IMR-90 (cell line): Measurements from ENCODE around the gene RAB36.

Experiments
- BHLHE40 ChIP-seq: fragments of 150-350 bp; IDR thresholded peaks from 2 replicates; pipeline ENCODE4 v1.6.1; 2016; ENCODE audit warnings: mild to moderate bottlenecking, low read depth, low read length
- CEBPB ChIP-seq: IDR thresholded peaks from 2 replicates; pipeline ENCODE4 v1.6.1; 2012; ENCODE audit warnings: low read depth, low read length, improper control_type of control experiment
- CHD1 ChIP-seq: IDR thresholded peaks from 2 replicates; pipeline ENCODE4 v1.6.1; 2012; ENCODE audit warnings: low read depth, low read length, improper control_type of control experiment
- CTCF ChIP-seq: conservative IDR thresholded peaks from 2 replicates; pipeline ENCODE4 v1.5.1; 2012; ENCODE audit warnings: mild to moderate bottlenecking, low read depth, low read length, improper control_type of control experiment
- FOS ChIP-seq: fragments of 150-350 bp; IDR thresholded peaks from 2 replicates; pipeline ENCODE4 v1.6.1; 2016; ENCODE audit warnings: low read depth, low read length
- MAFK ChIP-seq: IDR thresholded peaks from 2 replicates; pipeline ENCODE4 v1.6.1; 2012; ENCODE audit warnings: low read depth, low read length, improper control_type of control experiment
- MAZ ChIP-seq: IDR thresholded peaks from 2 replicates; pipeline ENCODE4 v1.6.1; 2012; ENCODE audit warnings: low read depth, mild to moderate bottlenecking, low read length, improper control_type of control experiment, moderate library complexity, borderline replicate concordance
- MXI1 ChIP-seq: IDR thresholded peaks from 2 replicates; pipeline ENCODE4 v1.6.1; 2012; ENCODE audit warnings: low read depth, mild to moderate bottlenecking, low read length, moderate library complexity, borderline replicate concordance
- POLR2A ChIP-seq: IDR thresholded peaks from 2 replicates; pipeline ENCODE4 v1.6.1; 2012; ENCODE audit warnings: mild to moderate bottlenecking, low read depth, low read length
- RAD21 ChIP-seq: IDR thresholded peaks from 2 replicates; pipeline ENCODE4 v1.6.1; 2012; ENCODE audit warnings: low read length, improper control_type of control experiment
- RFX5 ChIP-seq: IDR thresholded peaks from 2 replicates; pipeline ENCODE4 v1.8.0; 2012; ENCODE audit warnings: low read depth, mild to moderate bottlenecking, low read length, moderate library complexity
- SMC3 ChIP-seq: fragments of 150-350 bp; IDR thresholded peaks from 2 replicates; pipeline ENCODE4 v1.6.1; 2016; ENCODE audit warnings: low read depth, mild to moderate bottlenecking, antibody characterized with exemption, low read length, moderate library complexity
- USF2 ChIP-seq: fragments of 150-350 bp; IDR thresholded peaks from 2 replicates; pipeline ENCODE4 v1.6.1; 2017; ENCODE audit warnings: mild to moderate bottlenecking, antibody characterized with exemption, low read length, low read depth
- TF ChIP-seq, protein P1 (sequence below): fragments of 150-350 bp; IDR thresholded peaks from 2 replicates; pipeline ENCODE4 v1.6.1; 2016; ENCODE audit warnings: low read depth, mild to moderate bottlenecking, low read length, moderate library complexity, borderline replicate concordance

DNA sequence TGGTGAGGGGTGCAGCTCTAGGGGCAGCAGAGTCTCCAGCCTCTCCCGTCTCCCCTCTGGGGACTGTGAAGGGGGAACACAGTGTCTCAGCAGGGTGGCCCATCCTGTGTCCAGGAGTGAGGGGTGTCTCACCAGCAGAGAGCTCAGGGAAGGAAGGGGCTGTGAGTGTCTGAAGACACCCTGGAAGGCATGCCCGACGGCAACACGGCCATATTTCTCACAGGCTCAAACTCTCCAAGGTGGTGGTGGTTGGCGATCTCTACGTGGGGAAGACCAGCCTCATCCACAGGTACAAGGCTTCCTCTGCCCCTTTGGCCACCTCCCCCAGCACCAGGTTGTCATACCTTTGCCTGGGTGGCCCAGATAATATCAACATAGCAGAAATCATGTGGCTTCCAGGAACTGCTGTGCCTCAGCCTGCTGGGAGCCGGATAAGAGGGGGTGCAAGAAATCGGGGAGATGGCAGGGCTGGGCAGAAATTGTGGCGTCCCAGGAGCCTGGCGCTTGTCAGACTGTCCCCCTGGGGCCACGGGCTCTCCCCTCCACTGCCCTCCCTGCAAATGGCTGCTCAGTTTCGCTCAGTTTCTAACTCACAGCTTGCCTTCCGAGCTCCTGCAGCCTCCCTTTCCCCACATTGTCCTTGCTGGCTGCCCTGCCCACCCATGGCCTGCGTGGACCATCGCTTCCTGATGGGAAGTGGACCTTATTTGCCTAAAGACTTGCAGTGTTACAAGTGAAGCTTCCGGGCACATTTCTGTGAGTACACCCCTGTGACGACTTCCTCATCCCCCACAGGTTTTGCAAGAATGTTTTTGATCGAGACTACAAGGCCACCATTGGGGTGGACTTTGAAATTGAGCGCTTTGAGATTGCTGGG is 7.2 kb downstream of the RAB36 start:
- no peak for TF ChIP-seq CTCF
- no peak for TF ChIP-seq BHLHE40
- TF ChIP-seq FOS = no peak
- TF ChIP-seq CHD1 = no peak
- no peak for TF ChIP-seq POLR2A
- TF ChIP-seq SMC3 = no peak
- no peak for TF ChIP-seq USF2
- TF ChIP-seq CEBPB = no peak
- TF ChIP-seq, protein P1, sequence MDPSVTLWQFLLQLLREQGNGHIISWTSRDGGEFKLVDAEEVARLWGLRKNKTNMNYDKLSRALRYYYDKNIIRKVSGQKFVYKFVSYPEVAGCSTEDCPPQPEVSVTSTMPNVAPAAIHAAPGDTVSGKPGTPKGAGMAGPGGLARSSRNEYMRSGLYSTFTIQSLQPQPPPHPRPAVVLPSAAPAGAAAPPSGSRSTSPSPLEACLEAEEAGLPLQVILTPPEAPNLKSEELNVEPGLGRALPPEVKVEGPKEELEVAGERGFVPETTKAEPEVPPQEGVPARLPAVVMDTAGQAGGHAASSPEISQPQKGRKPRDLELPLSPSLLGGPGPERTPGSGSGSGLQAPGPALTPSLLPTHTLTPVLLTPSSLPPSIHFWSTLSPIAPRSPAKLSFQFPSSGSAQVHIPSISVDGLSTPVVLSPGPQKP = no peak
- TF ChIP-seq RFX5 = no peak
- no peak for TF ChIP-seq MAZ
- no peak for TF ChIP-seq RAD21
- no peak for TF ChIP-seq MXI1
- no peak for TF ChIP-seq MAFK
